Mucosa of rectum (tissue), 2 donors: Measurements from ENCODE around the gene CDC73.

ENCODE experiments used
- H3K27ac ChIP-seq, 2 donors: one replicate each; pipeline ENCODE4 v1.7.0; 2013; ENCODE audit warnings: inconsistent platforms in 2 of 2, low read depth in 2 of 2, low read length in 2 of 2
- H3K27me3 ChIP-seq, 2 donors: one replicate each; pipeline ENCODE4 v1.7.0; 2013; ENCODE audit warnings: low read length in 2 of 2; ENCODE audit not compliant: control insufficient read depth in 2 of 2, insufficient read depth in 2 of 2
- H3K36me3 ChIP-seq, 2 donors: one replicate each; pipeline ENCODE4 v1.7.0; 2013; ENCODE audit warnings: low read length in 2 of 2; ENCODE audit not compliant: control insufficient read depth in 2 of 2, insufficient read depth in 2 of 2
- H3K4me1 ChIP-seq, 2 donors: one replicate each; pipeline ENCODE4 v1.7.0; 2013; ENCODE audit warnings: low read length in 2 of 2, mild to moderate bottlenecking in 1 of 2; ENCODE audit not compliant: control insufficient read depth in 2 of 2, insufficient read depth in 2 of 2
- H3K4me3 ChIP-seq, 2 donors: one replicate each; pipeline ENCODE4 v1.7.0; 2013; ENCODE audit warnings: low read length in 2 of 2
- H3K9ac ChIP-seq, 2 donors: one replicate each; pipeline ENCODE4 v1.7.0; 2013; ENCODE audit warnings: low read length in 2 of 2, low read depth in 1 of 2, mild to moderate bottlenecking in 1 of 2
- H3K9me3 ChIP-seq, 2 donors: one replicate each; pipeline ENCODE4 v1.7.0; 2013; ENCODE audit warnings: low read length in 2 of 2; ENCODE audit not compliant: control insufficient read depth in 2 of 2
- donor health status: healthy.
- donor health status: Normal muscosa, but diverticular disease.

Gene CDC73

GRCh38 chr1:193157360-193157759 is 35.5 kb downstream of the CDC73 start:
- no peak overlapping the region for H3K27ac ChIP-seq
- H3K36me3 ChIP-seq: peaks cover 6 to 9% of the 10 kb centered on the region in 2 donors
- H3K4me1 ChIP-seq: peaks cover 2 to 8% of the 10 kb centered on the region in 2 donors
- no peaks in the 10 kb centered on the region for H3K9me3 ChIP-seq
- H3K4me3 ChIP-seq: no peak overlapping the region
- no peaks in the 10 kb centered on the region for H3K27me3 ChIP-seq
- no peak overlapping the region for H3K9ac ChIP-seq

DNA sequence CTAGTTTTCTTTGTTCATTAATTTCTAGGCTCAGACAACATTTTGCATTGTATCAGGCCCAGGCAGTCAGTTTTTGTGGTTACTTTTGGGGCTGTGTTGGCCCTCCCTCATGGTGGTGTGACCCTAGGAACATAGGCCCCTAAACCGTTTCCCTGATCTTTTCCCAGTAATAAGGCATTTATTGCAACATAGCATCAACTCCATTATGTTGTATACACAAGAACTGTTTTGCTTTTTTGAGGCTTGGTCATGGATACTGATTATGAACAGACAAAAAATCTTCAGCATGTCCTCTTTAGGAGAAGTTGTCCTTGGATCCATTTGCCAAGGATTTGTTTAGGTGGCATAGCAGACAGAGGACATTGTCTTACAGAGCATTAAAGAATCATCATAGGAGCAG is 54.3 kb downstream of the CDC73 start:
- H3K27ac ChIP-seq: no peak overlapping the region
- H3K4me1 ChIP-seq: no peaks in the 10 kb centered on the region
- H3K36me3 ChIP-seq: no peaks in the 10 kb centered on the region
- no peak overlapping the region for H3K9ac ChIP-seq
- no peak overlapping the region for H3K4me3 ChIP-seq
- H3K9me3 ChIP-seq: no peaks in the 10 kb centered on the region
- H3K27me3 ChIP-seq: no peaks in the 10 kb centered on the region

DNA sequence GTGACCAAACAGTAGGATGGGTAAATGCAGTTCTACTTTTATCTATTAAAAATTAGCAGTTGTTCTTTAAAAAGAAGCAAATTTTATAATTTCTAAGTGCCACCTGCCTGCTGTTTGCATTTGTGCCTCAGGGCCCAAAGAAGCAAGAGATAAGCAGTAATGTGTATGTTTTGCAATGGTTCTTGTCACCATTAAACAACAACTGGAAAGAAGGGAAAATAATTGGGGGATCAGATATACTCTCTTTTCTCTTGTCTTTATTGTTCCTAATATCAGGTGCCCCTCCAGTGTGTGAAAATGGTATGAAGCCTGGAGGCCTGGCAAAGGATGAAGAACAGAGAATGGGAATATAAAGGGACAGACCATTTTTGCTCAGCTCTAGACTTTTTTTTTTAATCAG is 55.0 kb downstream of the CDC73 start:
- Histone ChIP-seq H3K27ac (no peak overlapping the region), H3K4me1 (no peaks in the 10 kb centered on the region), H3K9ac (no peak overlapping the region), H3K9me3 (no peaks in the 10 kb centered on the region), H3K4me3 (no peak overlapping the region), H3K36me3 (no peaks in the 10 kb centered on the region), H3K27me3 (no peaks in the 10 kb centered on the region)

- Histone ChIP-seq H3K36me3 (no peaks in the 10 kb centered on the region), H3K9me3 (no peaks in the 10 kb centered on the region), H3K27me3 (no peaks in the 10 kb centered on the region), H3K4me1 (no peaks in the 10 kb centered on the region), H3K9ac (no peak overlapping the region), H3K27ac (no peak overlapping the region), H3K4me3 (no peak overlapping the region)
Observed at GRCh38 chr1:193179094-193179493, 57.3 kb downstream of the CDC73 start.

DNA sequence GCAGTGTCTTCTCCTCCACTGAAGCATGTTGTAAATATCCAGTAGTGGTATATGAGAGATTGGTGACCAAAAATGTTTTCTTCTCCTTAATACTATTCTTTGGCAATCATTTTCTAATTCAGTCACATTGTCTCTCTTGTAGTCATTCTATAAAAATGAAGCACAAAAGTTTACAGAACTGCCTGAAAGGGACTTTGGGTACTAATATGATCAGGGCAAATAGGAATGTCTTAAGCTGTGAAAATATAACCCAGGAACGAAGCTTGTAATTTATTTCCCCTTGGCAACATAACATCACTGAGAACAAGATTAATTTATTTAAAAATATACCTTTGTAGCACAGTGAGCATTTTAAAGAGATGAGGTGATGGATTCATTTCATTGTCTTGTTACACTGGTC is 59.7 kb downstream of the CDC73 start:
- no peak overlapping the region for H3K4me3 ChIP-seq
- H3K4me1 ChIP-seq: peaks cover 0 to 8% of the 10 kb centered on the region in 2 donors
- H3K9ac ChIP-seq: no peak overlapping the region
- H3K36me3 ChIP-seq: no peaks in the 10 kb centered on the region
- no peaks in the 10 kb centered on the region for H3K9me3 ChIP-seq
- no peaks in the 10 kb centered on the region for H3K27me3 ChIP-seq
- no peak overlapping the region for H3K27ac ChIP-seq

DNA sequence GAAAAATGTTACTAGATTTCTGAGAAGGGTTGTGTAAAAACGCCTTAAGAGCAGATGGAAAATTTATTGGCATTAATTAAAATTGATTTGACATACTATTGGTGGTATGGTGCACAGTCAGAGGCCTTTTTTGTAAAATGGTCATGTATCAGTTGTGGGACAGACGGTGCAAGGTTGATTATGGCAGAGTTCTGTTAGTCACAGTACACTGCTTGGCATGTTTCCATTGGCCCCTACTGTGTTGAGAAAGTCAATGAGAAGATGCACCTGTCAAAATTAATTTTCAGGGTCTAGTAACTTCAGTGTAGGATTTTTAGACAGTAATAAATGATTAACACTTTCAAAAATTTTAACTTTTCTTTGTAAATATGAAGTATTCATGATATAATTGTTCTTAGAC is 60.2 kb downstream of the CDC73 start:
- H3K36me3 ChIP-seq: no peaks in the 10 kb centered on the region
- H3K9me3 ChIP-seq: no peaks in the 10 kb centered on the region
- H3K4me3 ChIP-seq: no peak overlapping the region
- no peak overlapping the region for H3K27ac ChIP-seq
- no peak overlapping the region for H3K9ac ChIP-seq
- peaks cover 0 to 11% of the 10 kb centered on the region in 2 donors for H3K4me1 ChIP-seq
- no peaks in the 10 kb centered on the region for H3K27me3 ChIP-seq

DNA sequence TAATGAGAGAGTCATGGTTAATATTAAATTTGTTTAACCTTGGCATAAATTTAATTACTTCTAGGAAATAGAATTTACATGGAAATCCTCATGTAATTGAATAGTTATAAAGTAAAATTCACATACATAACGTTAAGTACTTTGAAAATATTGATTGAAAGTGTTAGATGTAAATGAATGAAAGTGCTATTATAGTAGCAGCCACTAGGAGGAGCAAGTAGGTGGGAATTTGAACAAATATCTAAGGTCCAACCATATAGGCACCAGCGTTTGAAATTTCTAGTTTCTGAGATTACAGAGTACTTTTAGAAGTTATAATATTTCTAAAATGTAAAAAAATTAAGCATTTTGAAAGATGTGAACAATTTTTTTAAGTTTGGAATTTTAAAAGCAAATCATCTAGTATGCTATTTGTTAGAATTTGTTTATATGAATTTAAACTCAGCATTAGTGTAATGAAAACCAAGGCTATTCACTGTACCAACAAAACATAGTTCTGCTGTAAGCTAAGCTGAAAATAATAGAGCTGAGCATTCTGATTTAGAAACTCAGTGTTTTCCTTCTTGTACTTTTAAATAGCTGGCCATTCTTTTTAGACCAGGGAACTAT is 61.3 kb downstream of the CDC73 start:
- Histone ChIP-seq H3K9ac (no peak overlapping the region), H3K27ac (no peak overlapping the region), H3K9me3 (no peaks in the 10 kb centered on the region), H3K4me3 (no peak overlapping the region), H3K27me3 (no peaks in the 10 kb centered on the region), H3K4me1 (peaks cover 0 to 13% of the 10 kb centered on the region in 2 donors), H3K36me3 (no peaks in the 10 kb centered on the region)

- H3K9me3 ChIP-seq: no peaks in the 10 kb centered on the region
- peaks cover 4 to 27% of the 10 kb centered on the region in 2 donors for H3K4me1 ChIP-seq
- H3K27me3 ChIP-seq: no peaks in the 10 kb centered on the region
- H3K9ac ChIP-seq: peak overlapping the region in 1 of 2 donors; percentile 6
- H3K36me3 ChIP-seq: no peaks in the 10 kb centered on the region
- H3K4me3 ChIP-seq: peak overlapping the region in 1 of 2 donors; percentile 45
- H3K27ac ChIP-seq: no peak overlapping the region
Observed at GRCh38 chr1:193184776-193185175, 62.9 kb downstream of the CDC73 start.

GRCh38 chr1:193185211-193185610 is 63.4 kb downstream of the CDC73 start:
- peaks cover 4 to 31% of the 10 kb centered on the region in 2 donors for H3K4me1 ChIP-seq
- H3K27ac ChIP-seq: peak overlapping the region in 1 of 2 donors; percentile 80
- H3K9me3 ChIP-seq: no peaks in the 10 kb centered on the region
- H3K27me3 ChIP-seq: no peaks in the 10 kb centered on the region
- peak overlapping the region in 1 of 2 donors; percentile 45 for H3K4me3 ChIP-seq
- H3K9ac ChIP-seq: peak overlapping the region in 1 of 2 donors; percentile 6
- no peaks in the 10 kb centered on the region for H3K36me3 ChIP-seq

DNA sequence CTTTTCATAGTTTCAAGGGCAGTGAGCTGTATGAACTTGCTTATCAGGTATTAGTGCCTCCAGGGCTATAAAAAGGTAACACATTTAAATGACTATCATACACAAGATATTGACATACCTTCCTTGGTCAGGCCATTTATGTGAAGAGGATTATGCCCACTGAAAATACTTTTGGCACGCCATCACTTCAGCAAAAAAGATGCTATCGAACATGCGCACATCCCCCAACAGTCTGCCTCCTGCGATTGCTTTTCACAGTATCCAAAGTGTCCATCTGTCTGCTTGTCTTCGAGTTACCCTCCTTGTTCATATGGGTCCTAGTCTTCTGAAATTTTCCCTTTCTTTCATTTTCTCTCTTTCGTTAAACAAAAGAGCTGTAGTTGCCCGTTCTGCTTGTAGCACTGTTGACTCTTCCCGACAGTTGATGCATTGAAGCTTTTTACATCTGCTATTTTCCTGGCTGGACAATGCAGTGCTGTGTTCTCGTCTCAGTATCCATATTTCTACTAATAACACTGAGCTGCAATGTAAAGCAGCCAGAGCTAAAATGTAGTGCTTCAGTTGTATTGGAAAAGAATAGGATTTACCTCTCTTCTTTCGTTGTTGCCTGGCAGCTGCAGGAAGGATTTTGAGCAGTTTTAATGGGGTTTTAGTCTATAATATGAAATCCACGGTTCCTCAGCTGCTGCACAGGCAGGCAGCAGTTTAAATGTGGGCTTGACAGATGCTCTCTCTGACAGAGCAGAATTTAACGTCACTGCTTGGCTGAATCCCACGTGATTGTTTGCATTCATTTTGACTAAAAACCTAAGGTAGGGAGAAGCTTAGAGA is 64.3 kb downstream of the CDC73 start, which contains the start of gene B3GALT2:
Gene B3GALT2 (minus strand): TSS at position 713 of the 831 bp plus-strand sequence. CDS start 5,051 bp downstream, outside the sequence.
- Histone ChIP-seq H3K4me1 (peaks cover 4 to 32% of the 10 kb centered on the region in 2 donors), H3K9me3 (no peaks in the 10 kb centered on the region), H3K27me3 (no peaks in the 10 kb centered on the region), H3K36me3 (no peaks in the 10 kb centered on the region), H3K27ac (peak within 1 kb of the TSS; percentile 56 to 80), H3K4me3 (peak within 1 kb of the TSS; percentile 45 to 70), H3K9ac (peak within 1 kb of the TSS; percentile 27 to 54)
